ENCODE measurements around the gene MCM10. TPM values are rescaled to one million over a fixed set of nuclear protein-coding genes. Genes with fewer than 3 reads are reported as not detected.

Gene MCM10
- total RNA-seq, 1 experiment from 2014 or later: 22.8 TPM

GRCh38 chr10:13219685-13220670 lies 58.6 kb downstream of the MCM10 start:
- Histone ChIP-seq H3K4me1 (ENCODE audit: control insufficient read depth, insufficient read depth, low read length) (peaks cover 10% of the 10 kb centered on the region; the same call in 1 of the 2 replicates), H3K4me3 (ENCODE audit: low read depth in 2 of 2, low read length in 2 of 2) (peak overlapping the region; percentile 1 to 13; a peak in 2 of 4 replicates), H3K27ac (ENCODE audit: low read length) (0 out of 2 replicates have a peak overlapping the region, but pooled peaks have one; percentile 4), H3K36me3 (ENCODE audit: control insufficient read depth, insufficient read depth, low read length) (no peaks in the 10 kb centered on the region), H3K9me3 (ENCODE audit: control insufficient read depth, insufficient read depth, low read depth, low read length) (no peaks in the 10 kb centered on the region), H3K27me3 (ENCODE audit: control insufficient read depth, insufficient read depth, low read length) (no peaks in the 10 kb centered on the region)
- DNase-seq (ENCODE audit: low read depth, low spot score) (peak; percentile 27), ATAC-seq (peak; percentile 94)
- intact Hi-C loops (cut with micrococcal nuclease; ENCODE audit: unreplicated experiment) (loop anchor here (5.0 kb wide), 1 partner anchor 82 kb away; the partner anchor contains the start of gene PHYH), in situ Hi-C loops (cut with HindIII; ENCODE audit: low pct_unique_long_range_greater_than_20kb, low sequenced_read_pairs) (no loop called here)
- BruUV-seq (replicated peaks): no TSS peak
- peak; percentile 58; the same call in 1 of the 2 replicates for TF ChIP-seq CTCF (IDR thresholded peaks at IDR 0.05)
- no peak for TF ChIP-seq POLR2AphosphoS5 (IDR thresholded peaks at IDR 0.05; ENCODE audit: low read depth, low read length)
- POLR2A ChIA-PET: interaction anchor here (1.5 kb wide), 1 partner anchor 83 kb away, joined by 8 read pairs; no protein-coding TSS in a partner anchor
- CTCF ChIA-PET: interaction anchor here (0.6 to 0.8 kb wide), 2 partner anchors 11 to 82 kb away, joined by 3 to 8 read pairs; no protein-coding TSS in a partner anchor

GRCh38 chr10:13221572-13221971 lies 60.2 kb downstream of the MCM10 start:
- ATAC-seq (no peak), DNase-seq (ENCODE audit: low read depth, low spot score) (no peak)
- in situ Hi-C loops (cut with HindIII; ENCODE audit: low pct_unique_long_range_greater_than_20kb, low sequenced_read_pairs) (no loop called here), intact Hi-C loops (cut with micrococcal nuclease; ENCODE audit: unreplicated experiment) (loop anchor here (5.0 kb wide), 1 partner anchor 81 kb away; the partner anchor contains the start of gene PHYH)
- no peaks in the 10 kb centered on the region for H3K9me3 ChIP-seq (ENCODE audit: control insufficient read depth, insufficient read depth, low read depth, low read length)
- ChIA-PET POLR2A (no interaction called here), CTCF (no interaction called here)
- H3K4me3 ChIP-seq (ENCODE audit: low read depth in 2 of 2, low read length in 2 of 2): no peak overlapping the region
- H3K27me3 ChIP-seq (ENCODE audit: control insufficient read depth, insufficient read depth, low read length): no peaks in the 10 kb centered on the region
- TF ChIP-seq SIN3A (IDR thresholded peaks at IDR 0.05; ENCODE audit: borderline replicate concordance, insufficient read depth, low read depth, low read length): no peak
- no peak for TF ChIP-seq CTCF (IDR thresholded peaks at IDR 0.05)
- no peak for TF ChIP-seq REST (IDR thresholded peaks at IDR 0.05; ENCODE audit: insufficient read depth in 1 of 2, low read depth in 2 of 2, low read length in 1 of 2)
- no peak for TF ChIP-seq POLR2AphosphoS5 (IDR thresholded peaks at IDR 0.05; ENCODE audit: low read depth, low read length)
- no peak for TF ChIP-seq TCF7L2 (IDR thresholded peaks at IDR 0.05; ENCODE audit: low read depth, low read length)
- H3K36me3 ChIP-seq (ENCODE audit: control insufficient read depth, insufficient read depth, low read length): no peaks in the 10 kb centered on the region
- peaks cover 10% of the 10 kb centered on the region; the same call in 1 of the 2 replicates for H3K4me1 ChIP-seq (ENCODE audit: control insufficient read depth, insufficient read depth, low read length)
- no peak overlapping the region for H3K27ac ChIP-seq (ENCODE audit: low read length)
- no TSS peak for BruUV-seq (replicated peaks)

All from Panc1 (cell line).